ENCODE results near the gene BLOC1S4. TPM values are rescaled to one million over a fixed set of nuclear protein-coding genes. Genes with fewer than 3 reads are reported as not detected.

BLOC1S4 gene
- total RNA-seq, 1 experiment from 2014 or later, result 10.7 TPM

- DNase-seq (ENCODE audit: low read depth, low spot score) (no peak), ATAC-seq (no peak)
- no peaks in the 10 kb centered on the region for H3K27me3 ChIP-seq (ENCODE audit: control insufficient read depth, insufficient read depth, low read length)
- BruUV-seq (replicated peaks), result no TSS peak
- POLR2A ChIA-PET, result no interaction called here
- no peak overlapping the region for H3K4me3 ChIP-seq (ENCODE audit: low read depth in 2 of 2, low read length in 2 of 2)
- H3K4me1 ChIP-seq (ENCODE audit: control insufficient read depth, insufficient read depth, low read length), result peaks cover 18% of the 10 kb centered on the region
- in situ Hi-C loops (cut with HindIII; ENCODE audit: low pct_unique_long_range_greater_than_20kb, low sequenced_read_pairs), result no loop called here
- no peak for TF ChIP-seq POLR2AphosphoS5 (IDR thresholded peaks at IDR 0.05; ENCODE audit: low read depth, low read length)
- no peak for TF ChIP-seq CTCF (IDR thresholded peaks at IDR 0.05)
- no peak for TF ChIP-seq REST (IDR thresholded peaks at IDR 0.05; ENCODE audit: insufficient read depth in 1 of 2, low read depth in 2 of 2, low read length in 1 of 2)
- TF ChIP-seq TCF7L2 (IDR thresholded peaks at IDR 0.05; ENCODE audit: low read depth, low read length), result no peak
- no peaks in the 10 kb centered on the region for H3K9me3 ChIP-seq (ENCODE audit: control insufficient read depth, insufficient read depth, low read depth, low read length)
- peak overlapping the region; percentile 96 for H3K27ac ChIP-seq (ENCODE audit: low read length)
- CTCF ChIA-PET, result no interaction called here
- intact Hi-C loops (cut with micrococcal nuclease; ENCODE audit: unreplicated experiment), result loop anchor here (10.0 kb wide), 1 partner anchor 70 kb away; the partner anchor contains the start of gene KIAA0232
- H3K36me3 ChIP-seq (ENCODE audit: control insufficient read depth, insufficient read depth, low read length), result no peaks in the 10 kb centered on the region
Measured at GRCh38 chr4:6714954-6715353, 1.0 kb upstream of the BLOC1S4 start.

- intact Hi-C loops (cut with micrococcal nuclease; ENCODE audit: unreplicated experiment) (loop anchor here (10.0 kb wide), 1 partner anchor 69 kb away; the partner anchor contains the start of gene KIAA0232), in situ Hi-C loops (cut with HindIII; ENCODE audit: low pct_unique_long_range_greater_than_20kb, low sequenced_read_pairs) (no loop called here)
- ChIA-PET POLR2A (no interaction called here), CTCF (interaction anchor here (0.5 to 0.7 kb wide), 3 partner anchors 34 to 229 kb away, joined by 3 to 10 read pairs (median 3); no protein-coding TSS in a partner anchor)
- no TSS peak for BruUV-seq (replicated peaks)
- peak; percentile 24 for ATAC-seq
- DNase-seq (ENCODE audit: low read depth, low spot score), result no peak
- H3K27me3 ChIP-seq (ENCODE audit: control insufficient read depth, insufficient read depth, low read length), result no peaks in the 10 kb centered on the region
- H3K36me3 ChIP-seq (ENCODE audit: control insufficient read depth, insufficient read depth, low read length), result no peaks in the 10 kb centered on the region
- H3K27ac ChIP-seq (ENCODE audit: low read length), result peak overlapping the region; percentile 96
- H3K4me1 ChIP-seq (ENCODE audit: control insufficient read depth, insufficient read depth, low read length), result peaks cover 14% of the 10 kb centered on the region
- H3K9me3 ChIP-seq (ENCODE audit: control insufficient read depth, insufficient read depth, low read depth, low read length), result no peaks in the 10 kb centered on the region
- TF ChIP-seq POLR2AphosphoS5 (IDR thresholded peaks at IDR 0.05; ENCODE audit: low read depth, low read length), result no peak
- H3K4me3 ChIP-seq (ENCODE audit: low read depth in 2 of 2, low read length in 2 of 2), result peak overlapping the region; percentile 66 to 75
Measured at GRCh38 chr4:6715704-6716017, 313 bp upstream of the BLOC1S4 start.

- POLR2A ChIA-PET, result interaction anchor here (0.6 to 0.7 kb wide), 3 partner anchors 11 to 156 kb away, joined by 4 to 14 read pairs (median 14); no protein-coding TSS in a partner anchor
- H3K36me3 ChIP-seq (ENCODE audit: control insufficient read depth, insufficient read depth, low read length), result no peaks in the 10 kb centered on the region
- H3K4me1 ChIP-seq (ENCODE audit: control insufficient read depth, insufficient read depth, low read length), result peaks cover 14% of the 10 kb centered on the region
- no TSS peak for BruUV-seq (replicated peaks)
- in situ Hi-C loops (cut with HindIII; ENCODE audit: low pct_unique_long_range_greater_than_20kb, low sequenced_read_pairs) (no loop called here), intact Hi-C loops (cut with micrococcal nuclease; ENCODE audit: unreplicated experiment) (loop anchor here (10.0 kb wide), 1 partner anchor 68 kb away; the partner anchor contains the start of gene KIAA0232)
- peak overlapping the region; percentile 66 to 75 for H3K4me3 ChIP-seq (ENCODE audit: low read depth in 2 of 2, low read length in 2 of 2)
- no peaks in the 10 kb centered on the region for H3K9me3 ChIP-seq (ENCODE audit: control insufficient read depth, insufficient read depth, low read depth, low read length)
- no peak for ATAC-seq
- no peaks in the 10 kb centered on the region for H3K27me3 ChIP-seq (ENCODE audit: control insufficient read depth, insufficient read depth, low read length)
- DNase-seq (ENCODE audit: low read depth, low spot score), result no peak
- H3K27ac ChIP-seq (ENCODE audit: low read length), result peak overlapping the region; percentile 85
- TF ChIP-seq CTCF (IDR thresholded peaks at IDR 0.05) (no peak), REST (IDR thresholded peaks at IDR 0.05; ENCODE audit: insufficient read depth in 1 of 2, low read depth in 2 of 2, low read length in 1 of 2) (no peak)
- CTCF ChIA-PET, result interaction anchor here (0.7 kb wide), 1 partner anchor 28 kb away, joined by 3 read pairs; no protein-coding TSS in a partner anchor
Measured at GRCh38 chr4:6716958-6717655, 1.1 kb downstream of the BLOC1S4 start.

Measured in Panc1 (cell line).